NCI-H1048 (cell line): ENCODE results near the gene TNFAIP8L1.
A peak's percentile ranks its signal among the peaks of the same experiment; 100 is the strongest.
"Not testable (repeated sequence)": the region's sequence is repeated elsewhere in the genome, so short reads cannot be mapped to it uniquely, and the experiment has no call there.

Experiments used
- DNase-seq: peaks from one replicate; lab custom pipeline; 2025; lab: John Stamatoyannopoulos, UW

TNFAIP8L1 gene

DNA sequence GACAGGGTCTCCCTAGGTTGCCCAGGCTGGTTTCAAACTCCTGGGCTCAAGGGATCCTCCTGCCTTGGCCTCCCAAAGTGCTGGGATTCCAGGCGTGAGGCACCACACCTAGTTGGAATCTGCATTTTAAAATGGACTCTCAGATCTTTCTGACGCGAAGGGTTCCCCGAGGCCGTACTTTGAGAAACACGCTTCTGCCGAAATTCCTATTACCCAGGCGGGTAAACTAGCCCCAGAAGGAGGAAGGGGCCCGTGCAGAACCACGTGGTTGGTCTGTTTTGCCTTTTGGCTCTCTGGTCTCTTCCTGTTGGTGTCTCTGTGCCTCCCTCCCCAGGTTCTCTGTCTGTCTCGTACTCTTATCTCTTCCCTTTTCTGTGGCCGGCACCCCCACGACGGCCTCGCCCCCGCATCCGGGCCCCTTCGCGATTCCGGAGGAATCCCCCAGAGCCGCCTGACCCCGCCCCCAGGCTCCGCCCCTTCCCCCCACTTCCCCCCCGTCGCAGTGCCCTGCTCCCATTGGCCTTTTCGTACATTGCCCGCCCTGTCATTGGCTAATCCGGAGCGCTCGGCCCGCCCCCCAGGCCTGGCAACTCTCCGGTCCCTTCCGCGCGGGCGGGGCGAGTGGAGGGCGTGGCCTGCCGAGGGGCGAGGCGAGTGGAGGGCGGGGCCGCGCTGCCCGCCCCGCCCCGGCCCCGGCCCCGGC, at the start of gene TNFAIP8L1:
Gene TNFAIP8L1 (plus strand): TSS at position 689 of the 703 bp plus-strand sequence. CDS start 12,354 bp downstream, outside the sequence.
- peak; percentile 91 for DNase-seq

DNA sequence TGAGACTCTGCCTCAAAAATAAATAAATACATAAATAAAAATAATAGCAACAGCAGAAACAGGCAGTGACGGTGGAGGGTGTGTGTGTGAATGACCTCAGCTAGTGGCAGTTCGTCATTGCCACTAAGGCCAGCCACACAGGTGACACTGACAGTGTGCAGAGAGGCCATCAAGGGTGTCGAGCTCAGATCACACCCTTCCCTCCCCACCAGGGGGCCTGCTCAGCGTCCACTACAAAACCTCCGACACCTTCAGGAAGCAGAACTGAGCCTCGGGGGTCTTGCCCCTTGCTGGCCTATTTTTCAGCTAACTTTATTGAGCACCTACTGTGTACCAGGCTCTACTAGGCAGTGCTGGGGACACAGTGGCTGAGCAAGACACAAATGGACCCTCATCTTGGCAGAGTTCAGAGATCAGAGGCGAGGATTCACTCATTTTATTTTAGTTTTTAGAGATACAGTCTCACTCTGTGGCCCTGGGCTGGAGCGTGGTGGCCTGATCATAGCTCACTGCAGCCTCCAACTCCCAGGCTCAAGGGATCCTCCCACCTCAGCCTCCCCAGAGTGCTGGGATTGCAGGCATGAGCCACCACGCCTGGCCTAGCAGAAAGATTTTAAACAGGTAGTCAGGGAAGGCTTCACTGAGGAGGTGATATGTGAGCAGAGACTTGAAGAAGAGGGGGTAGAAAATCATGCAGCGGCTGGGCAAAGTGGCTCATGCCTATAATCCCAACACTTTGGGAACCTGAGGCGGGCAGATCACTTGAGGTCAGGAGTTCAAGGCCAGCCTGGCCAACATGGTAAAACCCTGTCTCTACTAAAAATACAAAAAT, 49.5 kb upstream of the TNFAIP8L1 start:
- no peak for DNase-seq

DNA sequence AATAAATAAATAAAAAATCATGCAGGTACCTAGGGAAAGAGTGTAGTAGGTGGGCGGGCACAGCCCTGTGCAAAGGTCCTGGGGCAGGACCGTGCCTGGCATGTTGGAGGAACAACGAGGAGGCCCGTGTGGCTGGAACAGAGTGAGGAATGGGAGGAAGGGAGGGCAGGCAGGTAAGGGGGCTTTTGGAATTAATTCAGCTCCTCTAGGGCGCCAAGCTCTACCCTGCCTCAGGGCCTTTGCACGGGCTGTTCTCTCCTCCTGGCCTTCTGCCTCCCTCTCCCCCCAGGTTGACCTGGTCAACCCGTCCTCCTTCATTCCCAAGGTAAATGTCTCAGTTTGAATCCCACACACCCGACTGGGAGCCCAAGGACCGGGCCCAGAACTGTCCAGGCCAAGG, 48.8 kb upstream of the TNFAIP8L1 start:
- DNase-seq: no peak

DNA sequence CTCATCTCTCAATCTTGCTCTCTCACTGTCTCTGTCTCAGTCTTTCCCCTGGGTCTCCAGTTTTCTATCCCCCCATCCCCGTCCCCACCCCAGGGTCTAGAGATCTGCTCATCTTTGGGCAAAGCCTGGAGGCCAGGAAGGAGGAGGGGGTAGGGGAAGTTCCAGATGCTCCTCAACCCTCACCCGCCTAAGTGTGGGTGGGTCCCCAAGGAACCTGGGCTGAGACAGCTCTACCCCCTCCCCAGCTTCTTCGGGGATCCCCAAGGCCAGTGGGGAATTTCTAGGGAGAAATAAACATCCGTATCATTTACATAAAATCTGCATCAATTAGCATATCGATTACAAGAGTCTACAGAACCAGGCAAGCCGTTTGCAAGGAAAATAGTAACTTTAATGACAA, 48.0 kb upstream of the TNFAIP8L1 start:
- DNase-seq: no peak

DNA sequence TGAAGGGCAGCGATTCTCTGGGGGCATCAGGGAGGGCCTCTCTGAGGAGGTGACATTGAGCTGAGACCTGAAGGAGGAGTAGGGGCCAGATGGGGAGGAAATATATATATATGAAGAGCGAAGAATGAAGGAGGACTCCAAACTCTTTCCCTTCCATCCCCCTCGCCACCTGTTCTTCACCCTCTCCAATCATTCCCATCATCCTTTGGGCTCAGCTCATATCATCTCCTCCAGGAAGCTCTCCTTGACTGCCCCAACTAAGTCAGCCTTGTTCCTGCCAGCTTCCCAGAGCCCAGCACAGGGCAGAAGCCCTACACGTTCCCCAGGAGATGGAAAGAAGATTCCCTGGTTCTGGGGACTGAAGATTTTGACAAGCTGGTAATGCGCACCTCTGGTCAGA, 46.9 kb upstream of the TNFAIP8L1 start:
- DNase-seq: no peak

DNA sequence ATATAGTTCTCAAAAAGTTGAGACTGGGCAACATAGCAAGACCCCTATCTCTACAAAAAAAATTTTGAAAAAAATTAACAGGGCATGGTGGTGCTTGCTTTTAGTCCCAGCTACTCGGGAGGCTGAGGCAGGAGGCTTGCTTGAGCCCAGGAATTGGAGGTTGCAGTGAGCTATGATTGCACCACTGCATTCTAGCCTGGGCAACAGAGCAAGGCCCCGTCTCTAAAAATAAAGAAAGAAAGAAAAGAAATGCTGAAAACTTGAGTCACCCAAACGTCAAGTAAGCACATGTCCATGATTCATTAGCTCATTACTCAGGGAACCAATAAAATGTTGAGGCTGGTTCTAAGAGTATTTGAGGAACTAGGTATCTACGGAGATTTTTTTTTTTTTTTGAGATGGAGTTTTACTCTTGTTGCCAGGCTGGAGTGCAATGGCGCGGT, 45.9 kb upstream of the TNFAIP8L1 start:
- no peak for DNase-seq

DNA sequence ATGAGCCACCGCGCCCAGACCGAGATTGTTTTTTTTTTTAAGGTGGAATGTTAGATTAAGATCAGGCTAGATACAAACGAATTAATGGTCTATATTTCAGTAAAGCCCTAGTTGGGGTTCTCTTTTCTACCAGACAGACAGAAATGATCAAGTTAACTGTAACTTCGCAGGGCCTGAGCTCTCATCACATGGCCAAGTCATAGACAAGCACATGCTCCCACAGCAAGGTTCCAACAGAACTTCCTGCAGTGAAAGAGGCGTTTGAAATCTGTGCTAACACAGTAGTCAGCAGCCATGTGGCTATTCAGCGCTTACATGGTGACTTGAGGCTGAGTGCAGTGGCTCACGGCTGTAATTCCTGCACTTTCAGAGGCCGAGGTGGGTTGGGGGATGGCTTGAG, 45.1 kb upstream of the TNFAIP8L1 start:
- DNase-seq: no peak

DNA sequence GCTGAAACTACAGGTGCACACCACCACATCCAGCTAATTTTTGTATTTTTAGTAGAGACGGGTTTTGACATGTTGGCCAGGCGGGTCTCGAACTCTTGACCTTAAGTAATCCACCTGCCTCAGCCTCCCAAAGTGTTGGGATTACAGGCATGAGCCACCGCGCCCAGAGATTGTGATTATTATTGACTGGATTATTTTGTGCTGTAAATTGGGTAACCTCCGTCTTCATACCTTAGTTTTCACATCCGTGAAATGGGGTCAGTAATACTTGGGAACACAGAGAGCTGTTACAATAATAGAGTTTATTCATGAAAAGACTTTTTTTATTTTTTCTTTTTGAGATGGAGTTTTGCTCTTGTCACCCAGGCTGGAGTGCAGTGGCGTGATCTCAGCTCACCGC, 44.2 kb upstream of the TNFAIP8L1 start:
- DNase-seq: not testable (repeated sequence)

DNA sequence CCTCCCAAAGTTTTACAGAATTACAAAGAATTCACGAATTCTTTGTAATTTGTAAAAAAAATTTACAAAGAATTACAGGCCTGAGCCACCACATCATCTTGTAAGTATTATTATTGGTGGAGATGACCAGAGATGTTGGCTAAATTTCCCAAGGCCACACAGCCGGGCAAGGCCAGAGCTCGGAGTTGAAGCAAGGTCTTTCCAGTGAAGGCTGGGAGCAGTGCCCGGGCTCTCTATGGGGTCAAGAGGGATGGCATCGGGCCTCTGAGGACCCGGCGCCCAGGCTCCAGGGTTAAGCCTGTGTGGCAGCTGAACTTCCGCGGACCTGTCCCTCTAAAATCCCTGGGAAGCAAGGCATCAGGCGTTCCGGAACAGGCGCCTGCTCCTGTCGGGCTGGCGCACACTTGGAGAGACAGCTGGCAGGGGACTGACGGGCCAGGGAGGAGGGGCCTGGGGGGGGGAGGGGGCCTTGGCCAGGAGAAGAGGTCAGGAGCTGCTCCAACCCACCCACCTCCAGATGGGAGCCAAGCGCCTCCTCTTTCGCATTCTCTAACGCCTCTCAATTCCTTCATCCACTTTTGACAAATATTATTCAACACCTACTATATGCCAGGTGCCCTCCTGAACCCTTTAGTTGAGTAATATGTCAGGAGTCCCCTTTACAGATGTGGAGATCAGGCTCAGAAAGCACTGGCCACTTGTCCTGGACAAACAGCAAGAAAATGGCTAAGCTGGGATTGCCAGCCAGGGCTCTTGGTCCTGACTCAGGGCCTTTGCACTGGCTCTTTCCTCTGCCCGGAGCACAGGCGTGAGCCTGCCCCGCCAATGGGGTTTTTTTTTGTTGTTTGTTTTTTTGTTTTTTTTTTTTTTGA, 43.0 kb upstream of the TNFAIP8L1 start:
- DNase-seq: no peak

DNA sequence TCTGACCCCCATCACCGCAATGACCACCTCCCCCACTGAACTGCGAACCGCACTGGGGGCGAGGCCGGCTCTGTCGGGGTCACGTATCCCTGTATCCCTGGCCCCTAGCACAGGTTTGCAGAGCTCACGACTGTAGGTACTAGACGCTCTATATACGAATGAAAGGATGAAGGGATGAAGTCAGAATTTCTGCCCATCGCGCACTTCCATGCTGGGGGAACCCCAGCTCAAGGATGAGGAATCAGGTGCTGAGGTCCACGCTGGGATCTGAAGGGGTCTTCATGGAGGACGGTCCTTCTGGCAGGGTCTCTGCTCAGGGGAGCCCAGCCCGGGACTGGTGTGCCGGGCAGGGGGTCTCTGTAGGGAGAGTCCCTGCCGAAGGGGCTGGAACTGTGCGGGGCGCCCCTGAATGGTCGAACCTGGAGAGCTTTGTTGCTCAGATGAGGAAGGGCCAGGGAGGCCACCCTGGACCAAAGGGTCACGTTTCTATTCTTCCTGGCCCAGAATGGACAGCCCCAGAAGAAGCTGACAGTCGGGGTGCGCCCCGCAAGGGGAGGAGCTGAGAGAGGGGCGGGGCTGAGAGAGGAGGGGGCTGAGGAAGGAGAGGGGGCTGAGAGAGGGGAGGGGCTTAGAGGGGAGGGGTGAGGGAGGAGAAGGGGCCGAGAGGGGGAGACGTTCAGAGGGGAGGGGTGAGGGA, 41.9 kb upstream of the TNFAIP8L1 start:
- DNase-seq: no peak

DNA sequence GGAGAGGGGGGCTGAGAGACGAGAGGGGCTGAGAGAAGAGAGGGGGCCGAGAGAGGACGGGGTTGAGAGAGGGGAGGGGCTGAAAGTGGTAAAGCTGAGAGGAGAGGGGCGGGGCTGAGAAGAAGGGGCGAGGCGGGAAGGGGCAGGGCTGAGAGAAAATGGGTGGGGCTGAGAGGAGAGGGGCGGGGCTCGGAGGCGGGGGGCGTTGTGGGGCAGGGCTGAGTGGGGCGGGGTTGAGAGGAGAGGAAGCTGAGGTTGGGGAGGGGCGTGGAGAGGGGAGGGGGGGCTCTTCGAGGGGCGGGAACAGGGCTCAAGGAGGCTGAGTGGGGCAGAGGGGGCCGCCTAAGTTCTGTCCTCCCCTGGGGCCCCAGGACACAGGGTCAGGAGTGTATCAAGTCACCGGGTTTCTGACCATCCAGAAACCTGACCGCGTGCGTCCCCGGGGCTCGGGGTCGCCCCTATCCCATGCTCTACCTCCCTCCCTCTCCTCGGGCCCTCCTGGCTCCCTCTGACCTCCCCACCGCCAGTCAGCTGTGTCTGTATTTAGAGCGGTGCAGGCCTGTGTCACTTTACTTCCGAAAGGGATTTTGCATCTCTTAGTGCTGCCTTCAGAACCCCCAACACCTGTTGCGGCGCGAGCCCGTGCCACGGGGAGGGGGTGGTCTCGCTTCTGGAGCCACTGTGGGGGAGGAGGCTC, 41.2 kb upstream of the TNFAIP8L1 start:
- DNase-seq: no peak

DNA sequence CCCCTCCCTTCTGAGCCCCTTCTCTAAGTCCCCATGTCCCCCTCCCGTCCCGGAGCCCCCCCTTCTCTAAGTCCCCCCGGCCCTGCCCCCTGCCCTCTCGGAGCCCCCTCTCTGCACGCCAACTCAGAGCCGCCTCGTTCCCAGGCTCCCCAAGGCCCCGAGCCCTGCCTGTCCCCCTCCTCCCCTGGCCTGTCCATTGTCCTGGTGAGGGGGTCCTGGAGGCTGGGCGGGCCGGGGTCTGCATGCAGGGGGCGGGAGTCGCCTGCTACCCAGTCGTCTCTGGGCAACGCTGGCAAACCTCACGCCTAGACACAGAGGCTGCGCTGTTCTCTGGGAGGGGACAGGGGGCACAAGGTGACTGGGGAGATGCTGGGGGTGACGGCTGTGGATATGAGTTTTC, 40.6 kb upstream of the TNFAIP8L1 start:
- no peak for DNase-seq

DNA sequence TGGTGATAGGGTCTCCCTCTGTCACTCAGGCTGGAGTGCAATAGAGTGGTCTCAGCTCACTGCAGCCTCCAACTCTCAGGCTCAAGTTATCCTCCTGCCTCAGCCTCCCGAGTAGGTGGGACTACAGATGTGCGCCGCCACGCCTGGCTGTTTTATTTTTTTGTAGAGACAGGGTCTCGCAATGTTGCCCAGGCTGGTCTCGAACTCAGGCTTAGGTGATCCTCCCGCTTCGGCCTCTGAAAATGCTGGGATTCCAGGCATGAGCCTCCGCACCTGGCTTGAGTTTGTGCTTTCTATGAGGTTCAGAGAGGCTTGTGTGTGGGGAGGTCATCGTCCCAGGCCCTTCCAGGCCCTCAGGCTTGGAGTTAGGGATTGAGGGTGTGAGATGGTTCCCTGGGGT, 39.2 kb upstream of the TNFAIP8L1 start:
- DNase-seq: no peak

DNA sequence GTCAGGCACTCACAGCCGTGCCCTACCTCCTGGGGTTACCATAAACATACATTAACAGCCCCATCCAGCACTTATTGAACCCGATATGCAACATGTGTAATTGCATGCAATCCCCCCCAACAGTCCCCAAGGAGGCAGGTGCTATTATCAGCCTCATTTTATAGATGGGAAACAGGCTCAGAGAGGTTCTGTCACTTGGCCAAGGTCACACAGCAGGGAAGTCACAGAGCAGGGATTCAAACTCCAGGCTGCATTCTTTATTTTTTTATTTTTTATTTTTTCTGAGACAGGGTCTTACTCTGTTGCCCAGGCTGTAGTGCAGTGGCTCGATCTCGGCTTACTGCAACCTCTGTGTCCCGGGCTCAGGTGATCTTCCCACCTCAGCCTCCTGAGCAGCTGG, 38.4 kb upstream of the TNFAIP8L1 start:
- DNase-seq: no peak

DNA sequence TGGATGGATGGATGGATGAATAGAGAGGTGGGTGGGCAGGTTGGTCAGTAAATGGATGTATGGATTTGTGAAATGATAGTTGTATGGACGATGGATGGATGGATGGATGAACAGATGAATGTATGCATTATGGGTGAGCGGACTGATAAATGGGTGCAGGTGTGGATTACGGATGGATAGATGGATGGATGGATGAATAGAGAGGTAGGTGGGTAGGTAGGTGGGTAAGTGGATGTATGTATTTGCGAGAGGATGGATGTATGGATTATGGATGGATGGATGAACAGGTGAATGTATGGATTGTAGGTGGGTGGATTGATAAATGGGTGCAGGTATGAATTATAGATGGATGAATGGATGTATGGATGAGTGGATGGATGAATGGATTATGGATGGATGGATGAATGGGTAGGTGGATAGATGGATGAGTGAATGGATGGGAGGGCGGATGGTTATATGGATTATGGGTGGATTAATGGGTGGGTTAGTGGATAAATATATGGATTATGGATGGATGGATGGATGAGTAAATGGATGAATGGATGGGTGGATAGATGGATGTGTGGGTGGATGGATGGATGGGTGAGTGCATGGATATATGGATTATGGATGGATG, 37.0 kb upstream of the TNFAIP8L1 start:
- no peak for DNase-seq

DNA sequence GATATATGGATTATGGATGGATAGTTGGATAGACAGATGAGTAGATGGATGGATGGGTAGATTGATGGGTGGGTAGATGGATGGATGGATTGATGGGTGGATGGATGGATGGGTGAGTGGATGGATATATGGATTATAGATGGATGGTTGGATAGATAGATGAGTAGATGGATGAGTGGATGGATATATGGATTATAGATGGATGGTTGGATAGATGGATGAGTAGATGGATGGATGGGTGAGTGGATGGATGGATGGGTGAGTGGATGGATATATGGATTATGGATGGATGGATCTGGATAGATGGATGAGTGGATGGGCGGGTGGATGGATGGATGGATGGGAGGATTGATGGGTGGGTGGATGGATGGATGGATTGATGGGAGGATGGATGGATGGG, 36.4 kb upstream of the TNFAIP8L1 start:
- DNase-seq: no peak

DNA sequence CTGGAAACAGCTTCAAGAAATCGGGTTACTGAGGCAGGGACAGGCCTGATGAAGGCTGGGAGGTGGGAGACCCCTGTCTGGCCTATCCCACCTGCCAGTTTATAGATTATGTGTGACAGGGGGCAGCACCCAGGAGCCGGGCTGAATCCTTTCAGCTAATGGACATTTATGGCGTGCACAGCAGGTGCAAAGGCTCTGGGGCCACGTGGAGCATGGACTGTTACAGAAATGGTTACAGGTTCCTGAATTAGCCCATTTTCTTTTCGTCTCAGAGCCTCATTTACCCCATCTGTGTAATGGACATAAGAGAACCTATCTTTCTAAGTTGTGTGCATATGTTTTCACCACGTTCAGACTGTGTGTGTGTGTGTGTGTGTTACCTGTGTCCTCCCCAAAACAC, 34.4 kb upstream of the TNFAIP8L1 start:
- DNase-seq: no peak

DNA sequence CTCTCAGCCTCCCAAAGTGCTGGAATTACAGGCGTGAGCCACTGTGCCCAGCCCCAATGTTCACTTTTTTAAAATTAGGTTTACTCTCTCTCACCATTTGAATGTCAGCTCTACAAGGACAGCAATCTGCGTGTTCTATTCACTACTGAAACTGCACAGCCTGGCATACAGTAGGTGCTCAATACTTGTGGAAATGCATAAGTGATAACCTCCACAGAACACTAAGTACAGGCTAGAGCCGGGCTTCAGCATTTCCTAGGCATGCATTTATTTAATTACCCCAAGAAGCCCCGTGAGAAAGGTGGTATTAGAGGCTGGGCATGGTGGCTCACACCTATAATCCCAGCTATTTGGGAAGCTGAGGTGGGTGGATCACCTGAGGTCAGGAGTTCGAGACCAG, 33.1 kb upstream of the TNFAIP8L1 start:
- DNase-seq: no peak

DNA sequence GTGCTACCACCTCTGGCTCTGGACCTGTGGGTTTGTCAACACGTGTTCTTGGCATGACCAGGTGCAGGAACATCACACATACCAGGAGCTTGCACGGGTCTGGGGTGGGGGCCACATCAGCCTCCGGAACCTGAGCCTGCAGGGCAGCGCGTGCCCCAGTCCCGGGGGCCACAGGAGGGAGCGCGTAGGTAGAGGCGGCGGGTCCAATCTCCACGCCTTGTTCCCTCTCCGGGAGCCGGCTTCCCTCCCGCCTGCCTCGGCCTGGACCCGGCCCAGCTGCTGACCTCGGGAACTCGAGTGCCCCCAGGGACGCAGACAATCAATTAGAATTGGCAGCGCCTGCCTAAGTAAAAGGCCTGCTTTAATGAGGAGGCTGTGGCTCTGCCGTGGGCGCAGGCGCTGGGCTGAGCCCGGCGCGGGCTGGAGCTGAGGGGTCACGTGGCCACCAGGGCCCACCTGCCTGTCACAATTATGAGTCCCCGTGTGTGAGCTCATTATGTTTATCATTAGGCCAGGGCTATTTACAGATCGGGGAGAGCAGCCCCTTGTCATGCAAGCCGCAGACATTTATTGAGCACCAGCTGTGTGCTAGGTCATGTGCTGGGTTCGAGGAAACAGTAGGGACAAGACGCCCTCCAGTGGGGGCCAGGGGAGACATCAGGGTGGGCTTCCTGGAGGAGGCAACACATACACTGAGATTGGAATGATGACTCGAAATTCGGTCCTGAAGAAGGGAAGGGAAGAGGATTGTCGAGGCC, 32.2 kb upstream of the TNFAIP8L1 start:
- DNase-seq: no peak
